Measurements from ENCODE around the gene JSRP1.

JSRP1 gene

DNA sequence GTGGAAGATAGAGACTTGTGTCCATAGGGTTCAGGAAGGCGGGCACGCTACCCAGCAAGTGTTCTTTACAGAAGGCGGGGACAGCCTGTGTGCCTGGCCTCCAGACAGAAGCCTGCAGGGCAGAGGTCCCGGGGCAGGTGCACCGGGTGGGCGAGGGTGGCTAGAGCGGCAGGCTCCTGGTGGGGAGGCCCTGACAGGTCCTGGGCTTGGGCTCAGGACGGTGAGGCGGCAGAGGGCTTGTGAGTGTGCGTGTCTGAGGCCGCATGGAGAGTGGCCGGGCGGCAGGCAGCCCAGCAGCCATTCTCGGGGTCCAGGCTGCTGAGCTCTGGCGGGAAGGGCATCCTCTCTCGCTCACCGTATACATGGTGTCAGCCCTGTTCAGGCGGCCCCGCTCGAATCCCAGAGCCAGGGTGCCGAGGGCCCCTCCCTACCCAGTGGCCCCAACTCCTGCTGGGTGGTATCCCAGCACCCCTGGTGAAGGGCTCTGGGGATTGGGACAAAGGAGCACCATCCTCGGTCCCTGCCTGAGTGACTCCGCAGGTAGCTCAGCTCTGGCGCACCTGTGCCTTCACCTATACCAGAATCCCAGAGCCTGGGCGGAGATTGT lies 10.1 kb downstream of the JSRP1 start:
- DNase-seq = no peak

DNA sequence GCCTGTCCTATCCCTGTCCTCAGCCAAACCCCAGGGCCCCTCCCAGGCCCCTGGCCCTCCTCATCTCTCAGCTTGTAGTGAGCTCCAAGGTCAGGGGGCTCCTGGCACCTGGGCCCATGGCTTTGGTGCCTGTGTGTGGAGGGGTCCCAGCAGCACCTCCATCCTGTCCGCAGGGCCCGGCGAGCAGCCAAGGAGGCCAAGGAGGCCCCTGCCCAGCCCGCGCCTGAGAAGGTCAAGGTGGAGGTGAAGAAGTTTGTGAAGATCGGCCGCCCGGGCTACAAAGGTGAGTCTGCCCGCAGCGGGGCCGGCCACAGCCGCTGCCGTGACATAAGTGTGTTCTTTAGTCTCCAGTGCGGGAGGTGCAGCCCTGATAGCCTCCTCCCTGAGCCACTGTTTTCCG lies 10.9 kb downstream of the JSRP1 start:
- no peak for DNase-seq

DNA sequence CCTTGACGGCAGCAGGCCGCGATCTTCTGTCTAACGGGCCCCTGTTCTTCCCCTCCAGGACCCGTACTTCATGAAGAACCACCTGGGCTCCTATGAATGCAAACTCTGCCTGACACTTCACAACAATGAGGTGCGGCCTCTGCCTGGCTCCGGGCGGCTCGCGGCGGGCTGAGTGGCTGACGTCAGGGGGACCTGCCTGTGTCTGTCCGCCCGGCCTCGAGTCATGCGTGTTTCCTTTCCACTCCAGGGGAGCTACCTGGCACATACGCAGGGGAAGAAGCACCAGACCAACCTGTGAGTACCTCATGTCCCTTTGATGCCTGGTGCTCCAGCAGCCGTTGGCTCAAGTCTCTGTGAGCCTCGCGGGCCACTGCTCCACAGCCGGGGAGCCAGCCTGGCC lies 11.7 kb downstream of the JSRP1 start:
- no peak for DNase-seq

DNA sequence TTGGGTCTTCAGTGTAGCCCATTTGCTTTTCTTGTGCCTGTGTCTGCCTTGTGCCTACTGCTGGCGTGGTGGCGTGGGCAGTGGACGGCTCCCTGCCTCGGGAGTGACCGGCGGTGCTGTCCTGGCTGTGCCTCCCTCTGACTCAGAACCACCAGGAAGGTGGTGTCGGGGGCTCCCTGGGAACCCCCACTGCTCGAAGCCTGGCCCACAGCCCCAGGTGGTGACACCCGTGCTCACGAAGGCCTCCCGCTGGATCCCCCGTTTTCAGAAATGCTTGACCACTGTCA lies 12.1 kb downstream of the JSRP1 start:
- no peak for DNase-seq

DNA sequence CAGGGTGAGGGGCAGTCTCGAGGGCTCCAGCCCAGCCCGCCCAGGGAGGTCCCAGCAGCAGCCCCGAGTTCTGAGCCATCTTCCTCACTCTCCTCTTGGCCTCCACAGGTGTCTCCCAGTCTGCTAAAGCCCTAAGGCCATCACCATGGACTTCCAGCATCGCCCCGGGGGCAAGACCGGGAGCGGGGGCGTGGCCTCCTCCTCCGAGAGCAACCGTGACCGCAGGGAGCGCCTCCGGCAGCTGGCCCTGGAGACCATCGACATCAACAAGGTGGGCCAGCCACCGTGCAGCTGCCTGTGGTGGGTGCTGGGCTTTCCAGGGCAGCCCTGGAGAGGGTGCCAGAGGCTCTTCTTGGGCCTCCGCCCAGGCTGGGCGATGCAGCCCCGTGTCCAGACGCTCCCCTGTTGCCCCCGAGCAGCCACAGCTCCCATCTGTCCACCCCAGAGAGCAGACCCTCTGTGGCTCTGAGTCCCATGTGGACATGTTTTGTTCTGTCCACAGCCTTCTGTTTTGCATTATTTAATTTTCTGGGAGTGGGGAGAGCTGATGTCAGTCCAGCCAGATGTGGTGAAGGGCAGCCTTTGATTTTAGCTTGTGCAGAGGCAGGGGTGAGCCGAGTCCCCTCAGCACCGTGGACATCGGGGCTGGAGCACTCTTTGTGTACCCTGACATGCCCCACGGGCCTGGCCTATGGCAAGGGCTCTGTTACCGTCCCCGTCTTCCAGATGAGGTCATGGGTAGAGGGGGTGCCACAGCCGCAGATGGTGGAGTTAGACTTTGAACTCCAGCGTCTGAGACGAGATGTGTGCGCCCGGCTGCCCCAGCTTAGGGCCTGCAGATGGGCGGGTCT lies 12.7 kb downstream of the JSRP1 start:
- no peak for DNase-seq

DNA sequence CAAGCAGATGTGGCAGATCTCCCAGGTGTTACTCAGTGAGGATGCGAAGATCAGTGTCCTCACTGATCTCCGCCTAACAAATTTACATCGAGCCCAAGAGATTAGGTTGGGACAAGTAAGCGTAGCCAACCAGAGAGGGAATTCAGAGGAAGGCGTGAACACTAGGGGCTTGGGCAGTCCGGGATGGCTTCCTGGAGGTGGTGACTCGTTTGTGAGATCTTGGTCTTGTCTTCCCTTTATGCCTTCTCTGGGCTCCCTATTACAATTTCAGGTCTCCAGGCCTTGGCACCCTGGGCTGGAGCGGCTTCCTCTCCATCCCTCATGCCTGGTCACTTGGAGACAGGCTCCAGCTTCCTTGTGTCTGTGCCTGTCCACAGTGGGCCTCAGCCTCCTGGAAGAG lies 13.4 kb downstream of the JSRP1 start:
- no peak for DNase-seq

DNA sequence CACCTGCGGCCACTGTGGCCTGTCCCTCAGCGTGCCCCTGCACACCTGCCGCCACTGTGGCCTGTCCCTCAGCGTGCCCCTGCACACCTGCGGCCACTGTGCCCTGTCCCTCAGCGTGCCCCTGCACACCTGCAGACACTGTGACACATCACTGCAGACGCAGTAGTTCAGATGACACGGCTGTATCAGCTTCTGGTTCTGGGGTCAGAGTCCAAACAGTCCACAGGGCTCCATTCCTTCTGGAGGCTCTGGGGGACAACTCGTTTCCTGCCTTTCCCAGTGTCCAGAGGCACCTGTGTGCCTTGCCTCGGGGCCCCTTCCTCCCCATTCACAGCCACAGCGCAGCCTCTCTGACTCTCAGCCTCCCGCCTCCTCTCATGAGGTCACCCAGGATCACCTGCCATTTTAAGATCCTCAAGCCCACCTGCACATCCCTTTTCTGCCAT lies 14.1 kb downstream of the JSRP1 start:
- DNase-seq = no peak

DNA sequence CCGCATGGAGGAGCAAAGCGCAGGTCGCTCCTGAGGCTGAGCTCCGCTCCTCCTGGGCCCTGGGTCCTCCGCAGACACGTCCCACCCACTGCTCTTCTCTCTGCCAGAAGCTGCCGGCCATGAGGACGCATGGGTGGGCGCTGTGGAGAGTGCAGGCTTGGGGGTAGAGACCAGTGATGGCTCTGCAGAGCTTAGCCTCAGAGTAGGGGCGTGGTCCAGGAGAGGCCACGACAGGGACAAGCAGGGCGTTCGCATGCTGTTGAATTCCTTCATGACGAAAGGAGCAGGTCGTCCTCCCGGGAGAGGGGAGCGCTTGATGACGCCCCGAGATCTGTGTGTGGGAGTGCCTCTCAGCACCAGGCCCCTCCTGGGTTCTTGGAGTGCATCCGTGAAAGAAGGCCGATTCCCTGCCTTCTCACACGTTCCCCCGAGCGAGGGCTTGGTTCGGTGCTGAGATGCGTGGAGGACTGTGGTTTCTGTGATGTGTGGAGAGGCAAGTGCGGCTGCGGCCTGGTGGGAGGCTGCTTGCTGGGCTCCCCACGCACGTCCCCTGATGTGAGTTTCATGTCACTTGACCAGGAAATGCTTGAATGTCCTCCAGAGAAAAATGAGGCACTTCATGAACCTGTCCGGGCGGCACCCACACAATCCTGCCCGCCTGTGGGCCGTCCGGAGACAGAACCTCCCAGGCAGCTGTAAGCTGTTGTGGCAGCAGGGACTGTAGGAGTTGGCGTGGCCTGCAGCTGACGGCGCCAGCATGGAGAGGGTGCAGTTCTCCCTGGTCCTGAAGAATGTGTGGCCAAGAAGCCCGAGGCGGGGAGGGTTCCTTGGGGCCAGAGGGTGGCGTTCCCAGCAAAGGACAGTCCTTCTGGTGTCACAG lies 15.1 kb downstream of the JSRP1 start:
- DNase-seq = no peak

DNA sequence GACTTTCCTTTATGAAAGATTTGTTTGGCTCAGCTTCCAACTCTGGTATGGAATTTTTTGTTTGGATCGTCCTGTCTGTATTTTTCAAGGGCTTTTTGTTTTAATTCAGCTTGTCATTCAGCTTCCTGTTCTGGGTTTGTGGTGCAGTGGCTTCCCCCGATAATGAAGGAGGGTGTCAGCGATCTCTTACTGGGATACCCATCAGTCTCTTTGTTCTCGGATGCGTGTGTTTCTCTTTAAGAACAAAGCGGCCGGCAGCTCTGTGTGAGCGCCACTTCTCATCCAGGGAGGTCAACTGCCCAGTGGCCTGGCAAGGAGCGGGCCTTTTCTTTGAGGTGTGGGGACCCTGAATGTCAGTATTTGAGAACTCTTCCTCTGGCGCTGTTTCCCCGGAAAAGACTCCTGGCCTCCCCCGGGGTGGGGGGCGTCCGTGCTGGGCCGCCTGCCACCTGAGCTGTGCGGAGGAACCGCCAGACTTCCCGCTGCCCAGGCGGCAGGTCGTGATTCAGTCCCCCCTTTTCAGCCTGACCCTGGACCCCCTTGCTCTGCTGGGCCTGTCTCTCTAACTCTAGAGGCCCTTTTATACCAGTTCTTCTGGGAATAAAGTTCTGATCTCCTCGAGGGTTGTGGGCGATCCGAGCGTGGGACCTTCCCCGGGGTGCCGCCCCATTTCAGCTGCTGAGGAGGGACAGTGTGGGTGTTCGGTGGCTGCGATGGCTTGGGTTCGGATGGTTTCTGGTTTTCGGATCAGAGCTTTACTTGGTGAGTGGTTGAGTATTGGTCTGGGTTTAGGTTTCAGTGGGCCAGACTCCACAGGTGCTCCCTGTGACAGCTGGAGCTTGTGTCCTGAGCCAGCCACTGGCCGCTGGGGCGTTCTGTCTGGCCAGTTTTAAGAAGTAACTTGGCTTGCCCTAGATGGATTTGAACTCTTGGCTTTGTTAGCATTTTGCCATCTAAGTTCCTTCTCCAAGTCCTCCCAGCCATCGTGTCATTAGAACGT lies 16.1 kb downstream of the JSRP1 start:
- peak; percentile 21 for DNase-seq

DNA sequence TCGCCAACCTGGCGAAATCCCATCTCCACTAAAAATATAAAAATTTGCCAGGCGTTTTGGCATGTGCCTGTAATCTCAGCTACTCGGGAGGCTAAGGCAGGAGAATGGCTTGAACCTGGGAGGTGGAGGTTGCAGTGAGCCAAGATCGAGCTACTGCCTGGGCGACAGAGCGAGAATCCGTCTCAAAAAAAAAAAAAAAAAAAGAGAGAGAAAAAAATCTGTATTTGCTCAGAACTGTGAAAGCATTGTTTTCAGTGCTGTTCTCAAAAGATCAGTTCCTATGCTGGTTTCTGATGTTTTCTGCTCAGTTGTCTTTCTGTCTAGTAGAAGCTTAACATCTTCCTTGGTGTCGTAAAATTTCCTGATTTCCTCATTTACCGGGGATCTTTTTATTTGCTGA lies 17.0 kb downstream of the JSRP1 start:
- no peak for DNase-seq

DNA sequence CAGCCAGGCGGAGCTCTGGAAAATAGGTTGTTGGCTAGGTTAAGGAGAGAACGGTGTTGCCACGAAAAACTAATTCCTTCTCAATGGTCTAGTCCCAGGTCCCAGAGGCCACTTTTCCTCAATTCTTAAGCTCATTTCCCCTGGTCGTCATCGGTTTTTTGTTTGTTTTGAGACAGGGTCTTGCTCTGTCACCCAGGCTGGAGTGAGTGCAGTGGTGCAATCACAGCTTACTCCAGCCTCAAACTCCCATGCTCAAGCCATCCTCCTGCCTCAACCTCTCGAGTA lies 18.4 kb downstream of the JSRP1 start:
- DNase-seq = no peak

DNA sequence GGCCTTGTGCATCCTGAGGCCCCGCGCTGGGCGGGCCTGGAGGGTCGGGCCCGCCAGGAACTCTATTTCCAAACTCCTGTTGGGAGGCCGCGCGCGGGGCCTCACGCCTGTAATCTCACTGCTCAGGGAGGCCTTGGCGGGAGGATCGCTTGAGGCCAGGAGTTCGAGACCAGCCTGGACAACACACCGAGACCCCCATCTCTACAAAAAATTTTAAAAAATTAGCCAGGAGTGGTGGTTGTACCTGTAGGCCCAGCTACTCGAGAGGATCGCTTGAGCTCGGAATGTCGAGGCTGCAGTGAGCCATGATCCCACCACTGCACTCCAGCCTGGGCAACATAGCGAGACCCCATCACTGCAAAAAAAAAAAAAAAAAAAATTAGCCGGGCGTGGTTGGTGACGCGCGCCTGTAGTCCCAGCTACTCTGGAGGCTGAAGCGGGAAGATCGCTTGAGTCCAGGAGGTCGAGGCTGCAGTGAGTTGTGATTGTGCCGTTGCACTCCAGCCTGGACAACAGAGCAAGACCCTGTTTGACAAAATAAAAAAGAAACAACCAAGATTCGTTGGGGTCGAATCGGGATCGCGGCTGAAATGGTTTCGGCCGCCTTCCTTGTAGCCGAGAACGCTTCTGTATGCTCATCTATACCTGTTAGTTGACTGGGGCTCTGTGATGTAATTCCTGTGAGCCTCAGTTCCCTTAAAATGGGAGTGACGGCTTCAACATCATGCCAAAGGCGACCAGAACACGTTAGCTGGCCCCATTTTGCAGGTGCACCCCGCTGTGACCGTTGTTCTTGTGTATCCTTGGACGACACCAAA lies 19.0 kb downstream of the JSRP1 start:
- no peak for DNase-seq

DNA sequence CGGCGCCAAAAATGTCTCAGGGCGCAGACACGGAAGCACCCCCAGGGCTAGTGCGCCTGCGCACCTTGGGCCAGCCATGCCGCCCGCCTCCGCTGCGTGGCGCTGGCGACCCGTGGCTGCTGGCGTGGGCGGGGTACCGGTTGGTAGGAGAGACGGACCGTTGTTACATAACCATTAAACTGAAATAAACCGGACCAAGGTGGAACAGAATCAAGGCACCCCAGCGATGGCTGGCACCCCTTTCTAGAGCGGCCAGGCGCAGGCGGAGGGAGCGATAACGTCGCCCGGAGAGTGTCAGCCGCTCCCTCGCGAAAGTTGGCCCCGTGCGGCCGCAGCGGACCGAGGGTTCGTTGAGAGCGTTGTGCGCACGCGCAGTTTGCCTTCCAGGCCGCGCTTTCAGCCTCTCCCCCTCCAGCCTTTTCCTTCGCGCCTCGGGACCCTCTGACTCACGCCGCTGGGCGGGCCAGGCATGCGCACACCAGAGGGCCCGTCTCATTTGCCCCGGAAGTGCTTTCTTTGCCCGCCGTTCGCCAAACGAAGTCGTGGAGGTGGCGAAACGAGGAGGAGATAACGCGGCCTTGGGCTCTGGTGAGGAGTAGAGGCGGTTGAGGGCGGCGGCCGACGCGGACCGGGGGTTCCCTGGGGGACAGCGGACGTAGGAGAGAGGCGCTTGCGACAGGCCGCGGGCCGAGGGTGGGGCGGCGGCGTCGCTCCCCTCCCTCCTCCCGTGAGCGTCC lies 19.7 kb downstream of the JSRP1 start, which contains the start of the genes PLEKHJ1 and SF3A2:
TSS of gene PLEKHJ1 (minus strand) at position 16 of the 737 bp plus-strand sequence. CDS start 81 bp downstream, outside the sequence.
TSS of gene SF3A2 (plus strand) at position 511 of the 737 bp plus-strand sequence. CDS start 6,595 bp downstream, outside the sequence.
- peak; percentile 97 for DNase-seq

DNA sequence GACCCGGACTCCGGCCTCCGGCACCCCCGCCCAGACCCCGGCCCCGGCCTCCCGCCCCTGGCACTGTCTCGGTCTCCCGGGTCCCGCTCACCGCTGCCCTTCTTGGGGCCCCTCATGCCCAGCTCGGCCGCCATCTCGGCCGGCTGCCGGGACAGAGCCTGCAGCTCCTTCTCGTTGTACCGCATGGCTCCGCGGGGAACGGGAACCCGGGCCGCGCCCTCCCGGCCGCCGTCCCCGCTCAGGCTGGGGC lies 20.2 kb downstream of the JSRP1 start:
- no peak for DNase-seq

DNA sequence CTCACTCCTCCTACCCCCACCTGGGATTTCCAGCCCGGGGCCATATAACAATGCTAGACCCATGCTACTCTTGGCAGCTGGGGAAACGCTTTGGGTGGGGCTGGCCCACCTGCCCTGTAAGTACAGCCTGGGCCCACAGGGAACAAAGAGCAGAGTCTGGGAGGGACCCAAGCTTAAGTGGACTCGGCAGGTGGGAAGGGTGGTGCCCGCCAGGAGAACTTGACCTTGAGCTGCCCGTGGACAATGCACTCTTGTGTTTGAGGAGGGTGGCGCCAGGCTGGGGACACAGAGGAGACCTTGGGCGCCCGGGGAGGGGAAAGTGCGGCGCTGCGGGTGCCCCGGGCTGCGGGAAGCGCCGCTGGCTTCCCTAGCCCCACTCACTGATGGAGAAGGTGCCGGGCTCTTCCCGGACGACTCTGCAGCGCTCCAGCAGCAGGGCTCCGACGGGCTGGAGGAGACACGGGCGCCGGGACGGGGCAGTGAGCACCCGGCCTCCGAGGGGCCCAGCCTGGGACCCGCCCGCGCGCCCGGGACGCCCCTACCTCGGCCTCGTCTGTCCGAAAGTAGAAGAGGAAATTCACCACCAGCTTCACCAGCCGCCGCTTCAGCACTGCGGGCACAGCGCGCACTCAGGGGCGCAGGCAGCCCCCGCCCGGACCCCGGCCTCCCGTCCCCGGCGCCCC lies 20.7 kb downstream of the JSRP1 start:
- no peak for DNase-seq

DNA sequence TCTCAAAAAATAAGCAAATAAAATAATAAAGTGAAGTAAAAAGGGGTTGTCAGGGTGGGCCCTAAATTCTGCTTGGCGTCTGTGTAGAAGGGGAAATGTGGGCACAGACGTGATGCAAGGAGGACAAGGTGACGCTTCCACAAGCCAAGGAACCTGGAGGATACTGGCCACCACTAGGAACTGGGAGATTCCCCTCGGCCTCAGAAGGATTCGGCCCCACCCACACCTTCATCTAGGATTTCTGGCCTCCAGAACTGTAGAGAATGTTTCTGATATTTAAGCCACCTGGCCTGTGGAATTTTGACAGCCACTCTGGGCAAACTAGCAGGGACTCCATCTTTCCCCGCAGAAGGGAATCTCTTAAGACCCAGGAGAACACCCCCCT lies 21.2 kb downstream of the JSRP1 start:
- no peak for DNase-seq

DNA sequence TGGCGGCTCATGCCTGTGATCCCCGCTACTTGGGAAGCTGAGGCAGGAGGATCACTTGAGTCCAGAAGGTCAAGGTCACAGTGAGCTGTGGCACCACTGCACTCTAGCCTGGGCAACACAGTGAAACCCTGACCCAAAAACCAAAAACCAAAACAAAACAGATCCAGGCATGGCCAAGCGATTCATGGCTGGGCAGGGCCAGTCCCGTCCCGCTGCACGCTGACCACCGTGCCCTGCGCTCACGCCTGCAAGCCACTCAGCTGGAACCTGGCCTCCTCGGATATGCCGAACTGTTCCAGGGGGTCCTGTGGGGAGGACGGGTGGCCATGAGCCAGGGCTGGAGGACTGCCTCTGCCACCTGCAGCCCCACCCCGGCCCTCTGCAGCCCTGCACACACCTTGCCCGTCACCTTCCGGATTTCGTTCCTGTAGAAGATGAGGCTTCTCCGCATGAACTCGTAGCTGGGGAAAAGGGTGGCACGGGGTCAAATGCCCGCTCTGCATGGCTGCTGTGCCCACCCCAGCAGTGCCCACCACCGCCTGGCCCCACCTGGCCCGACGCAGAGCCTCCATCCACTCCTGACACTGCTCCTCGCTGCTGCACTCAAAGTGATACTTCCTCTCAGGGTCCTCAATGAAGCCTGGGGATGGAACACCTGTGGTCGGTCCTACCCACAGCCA lies 22.5 kb downstream of the JSRP1 start:
- DNase-seq = no peak

DNA sequence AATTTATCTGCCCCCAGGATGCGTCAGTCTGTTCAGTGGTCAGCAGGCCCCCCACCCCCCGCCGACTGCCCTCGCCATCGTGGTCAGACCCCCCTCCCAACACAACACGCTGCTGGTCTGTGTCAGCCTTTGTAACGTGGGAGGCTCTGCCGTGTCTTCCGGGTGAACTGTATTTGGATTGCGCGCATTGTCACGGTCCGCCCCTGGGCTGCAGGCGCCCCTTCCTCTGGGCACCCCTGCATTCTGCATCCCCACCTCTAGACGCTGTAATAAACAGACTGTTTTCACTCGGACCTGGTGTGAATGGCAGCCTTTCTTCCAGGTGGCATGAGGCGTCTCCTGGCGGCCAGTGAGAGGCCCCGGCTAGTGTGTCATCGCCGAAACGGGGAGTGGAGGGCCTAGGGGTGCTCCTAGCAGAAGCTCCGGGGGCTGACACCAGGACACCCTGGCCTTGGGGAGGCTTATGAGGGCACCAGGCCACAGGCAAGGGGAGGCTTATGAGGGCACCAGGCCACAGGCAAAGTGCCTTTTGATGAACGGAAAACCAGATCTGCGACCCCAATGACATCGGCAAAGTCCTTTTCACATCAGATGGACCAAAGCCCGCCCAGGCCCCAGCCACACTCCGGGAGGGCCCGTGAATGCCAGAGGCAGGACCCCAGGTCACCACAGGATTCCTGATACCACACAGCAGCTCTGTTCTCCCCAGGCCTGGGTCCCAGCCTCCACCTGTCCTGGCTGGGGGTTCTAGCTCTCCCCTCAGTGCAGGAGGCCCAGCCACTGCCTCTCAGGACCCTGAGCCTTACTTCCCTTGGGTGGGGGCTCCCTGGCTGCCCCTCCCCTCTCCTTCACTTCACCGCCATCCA lies 23.7 kb downstream of the JSRP1 start:
- no peak for DNase-seq

DNA sequence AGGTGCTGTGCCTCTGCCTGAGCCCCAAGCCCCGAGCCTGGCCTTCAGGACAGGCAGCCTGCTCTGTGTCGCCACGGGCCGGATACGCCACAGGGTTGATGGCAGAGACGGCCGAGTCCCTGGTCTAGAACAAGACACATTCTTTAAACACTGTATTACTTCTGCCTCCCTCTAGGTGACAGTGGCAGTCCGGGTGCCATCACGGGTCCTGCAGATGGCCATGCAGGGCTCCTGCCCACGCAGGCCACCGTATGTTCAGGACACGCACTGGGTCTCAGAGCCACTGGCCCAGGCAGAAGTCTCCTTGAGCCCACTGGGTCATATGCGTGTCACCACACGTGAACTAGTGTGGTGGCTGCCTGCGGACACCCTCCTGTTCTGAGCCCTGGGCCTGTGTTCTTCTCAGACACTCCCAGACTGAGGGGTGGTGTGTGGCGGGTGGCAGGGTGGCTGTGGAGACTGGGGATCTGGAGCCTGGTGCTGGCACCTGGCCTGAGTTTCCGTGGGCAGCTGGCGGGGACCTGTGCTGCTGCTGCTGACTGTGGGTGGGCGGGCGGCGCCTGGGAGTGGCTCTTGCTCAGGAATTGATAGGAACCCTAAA lies 24.5 kb downstream of the JSRP1 start:
- DNase-seq = no peak

Data from GDM1 (cell line).